Measurements from ENCODE around the gene TBATA.

The TBATA gene

DNA sequence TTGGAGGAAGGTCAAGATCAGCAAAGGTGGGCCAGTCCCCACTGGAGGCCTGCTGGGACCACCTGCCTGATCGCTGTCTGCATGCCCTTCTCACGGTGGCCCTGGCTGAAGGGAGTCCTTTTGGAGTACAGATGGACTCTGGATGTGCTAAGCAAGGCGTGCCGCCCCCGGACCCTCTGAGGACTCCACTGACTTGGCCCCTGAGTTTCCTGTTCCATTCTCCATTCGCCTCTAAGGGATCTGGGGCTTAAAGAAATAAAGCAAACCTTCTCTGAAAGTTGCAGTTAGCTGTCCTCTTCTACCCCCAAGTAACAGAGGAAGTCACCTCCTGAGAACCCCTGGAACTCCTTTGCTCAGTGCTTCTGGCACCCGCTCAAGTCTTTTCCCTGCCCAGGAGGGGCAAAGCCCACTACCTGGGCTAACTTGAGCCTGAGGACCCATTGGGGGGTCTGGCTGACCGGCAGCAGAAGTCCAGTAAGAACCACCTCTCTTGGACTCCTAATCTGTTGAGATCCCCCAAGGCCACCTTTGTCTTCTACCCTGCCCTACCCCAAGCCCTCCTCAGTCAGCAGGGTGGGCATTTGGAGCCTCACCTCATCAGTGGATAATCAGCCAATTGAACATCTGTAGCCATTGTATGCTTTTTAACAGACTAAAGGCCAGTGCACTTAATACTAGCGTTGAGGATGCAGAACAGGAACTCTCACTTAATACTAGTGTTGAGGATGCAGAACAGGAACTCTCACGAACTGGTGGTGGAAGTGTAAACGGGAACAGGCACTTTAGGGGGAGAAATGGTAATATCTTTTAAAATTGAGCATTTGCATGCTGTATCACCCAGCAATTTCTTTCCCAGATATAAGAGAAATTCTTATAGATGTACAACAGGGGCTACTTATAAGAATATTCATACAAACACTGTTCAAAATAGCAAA, 2.2 kb downstream of the TBATA start:
- no peaks in the 10 kb centered on the region for H3K36me3 ChIP-seq (ENCODE audit: control insufficient read depth, insufficient read depth, low read length)
- peaks cover 10% of the 10 kb centered on the region for H3K4me1 ChIP-seq (ENCODE audit: control insufficient read depth, insufficient read depth, low read length)
- H3K9ac ChIP-seq (ENCODE audit: low read length), result no peak overlapping the region
- H3K9me3 ChIP-seq (ENCODE audit: control insufficient read depth, low read length), result no peaks in the 10 kb centered on the region
- no peaks in the 10 kb centered on the region for H3K27me3 ChIP-seq (ENCODE audit: control insufficient read depth, insufficient read depth, low read length)
- no peak overlapping the region for H3K4me3 ChIP-seq (ENCODE audit: low read length)

DNA sequence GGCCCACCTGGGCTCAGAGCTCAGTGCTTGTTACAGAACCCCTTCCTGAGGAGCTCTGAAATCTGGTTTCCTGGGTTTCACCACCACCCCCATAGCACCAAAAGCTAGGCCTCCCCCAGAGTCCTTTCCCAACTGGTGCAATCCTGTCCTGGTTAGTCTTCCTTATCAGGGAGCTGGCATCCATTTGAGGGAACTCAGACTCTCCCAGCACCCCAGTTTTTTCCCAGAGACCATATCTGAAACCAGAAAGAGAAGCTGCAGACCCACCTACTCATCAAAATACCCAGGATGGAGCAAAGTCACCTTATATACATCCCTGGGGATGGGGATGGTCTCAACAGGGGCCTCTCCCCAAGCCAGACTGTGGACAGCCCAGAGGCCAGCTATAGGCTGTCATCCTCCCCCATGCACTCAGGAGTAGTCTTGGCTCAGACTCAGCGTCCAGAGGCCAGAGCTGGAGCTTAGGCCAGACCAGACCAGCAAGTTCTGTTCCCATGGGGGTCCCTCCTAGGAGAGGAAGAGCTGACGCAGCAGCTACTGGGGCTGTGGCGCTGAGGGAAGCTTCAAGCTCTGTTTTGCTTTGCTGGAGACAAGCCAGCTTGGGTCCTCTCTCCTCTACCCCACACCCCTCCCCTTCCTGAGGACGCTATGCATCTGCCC, 3.0 kb downstream of the TBATA start:
- Histone ChIP-seq H3K4me3 (ENCODE audit: low read length) (no peak overlapping the region), H3K36me3 (ENCODE audit: control insufficient read depth, insufficient read depth, low read length) (no peaks in the 10 kb centered on the region), H3K4me1 (ENCODE audit: control insufficient read depth, insufficient read depth, low read length) (peaks cover 10% of the 10 kb centered on the region), H3K27me3 (ENCODE audit: control insufficient read depth, insufficient read depth, low read length) (no peaks in the 10 kb centered on the region), H3K9ac (ENCODE audit: low read length) (no peak overlapping the region), H3K9me3 (ENCODE audit: control insufficient read depth, low read length) (no peaks in the 10 kb centered on the region)

DNA sequence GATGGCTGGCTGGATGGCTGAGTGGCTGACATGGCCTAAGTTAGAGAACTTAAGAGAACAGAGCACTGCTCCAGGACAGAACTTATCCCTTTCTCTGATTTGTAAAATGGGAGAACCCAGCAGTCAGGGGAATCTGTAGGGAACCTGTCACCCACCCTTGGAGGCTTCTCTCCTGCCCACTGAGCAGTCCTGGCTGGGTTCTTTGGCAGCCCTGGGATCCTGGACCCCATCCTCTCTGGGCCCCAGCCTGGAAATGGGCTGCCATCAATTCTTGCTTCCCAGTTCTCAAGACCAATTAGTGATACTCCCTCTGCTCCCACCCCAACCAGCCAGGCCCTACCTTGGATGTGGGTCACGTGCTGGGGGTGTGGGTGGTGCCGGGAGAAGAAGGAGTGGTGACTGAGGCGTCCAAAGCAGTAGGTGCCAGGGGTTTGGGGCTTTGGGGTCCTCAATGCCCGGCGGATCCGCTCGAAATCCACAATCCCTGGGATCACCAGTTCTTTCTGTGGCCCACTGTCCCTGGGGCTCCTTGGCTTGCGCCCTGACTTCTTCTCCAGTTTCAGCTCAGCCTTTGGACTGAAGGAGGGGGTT, 3.6 kb downstream of the TBATA start:
- H3K27me3 ChIP-seq (ENCODE audit: control insufficient read depth, insufficient read depth, low read length), result no peaks in the 10 kb centered on the region
- no peaks in the 10 kb centered on the region for H3K36me3 ChIP-seq (ENCODE audit: control insufficient read depth, insufficient read depth, low read length)

DNA sequence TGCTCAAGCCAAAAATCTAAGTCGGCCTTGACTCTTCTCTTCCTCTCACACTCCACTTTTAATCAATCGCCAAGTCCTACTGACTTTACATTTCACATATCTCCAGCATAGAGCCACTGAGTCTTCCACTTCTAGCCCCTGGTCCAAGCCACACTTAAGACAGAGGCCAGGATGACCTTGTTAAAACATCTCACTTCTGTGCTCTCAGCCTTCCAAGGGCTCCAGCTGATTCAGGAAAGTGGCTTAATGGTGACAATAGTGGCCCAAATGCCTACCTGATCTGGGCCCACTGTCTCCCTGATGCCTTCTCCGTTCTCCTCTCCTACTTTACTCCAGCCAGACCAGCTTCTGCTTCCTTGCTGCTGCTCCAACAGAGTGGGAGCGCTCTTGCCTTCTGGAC, 4.4 kb downstream of the TBATA start:
- no peaks in the 10 kb centered on the region for H3K27me3 ChIP-seq (ENCODE audit: control insufficient read depth, insufficient read depth, low read length)
- no peak overlapping the region for H3K4me3 ChIP-seq (ENCODE audit: low read length)
- H3K36me3 ChIP-seq (ENCODE audit: control insufficient read depth, insufficient read depth, low read length), result no peaks in the 10 kb centered on the region
- peaks cover 10% of the 10 kb centered on the region for H3K4me1 ChIP-seq (ENCODE audit: control insufficient read depth, insufficient read depth, low read length)
- no peak overlapping the region for H3K9ac ChIP-seq (ENCODE audit: low read length)
- no peaks in the 10 kb centered on the region for H3K9me3 ChIP-seq (ENCODE audit: control insufficient read depth, low read length)

More for the DNA sequence above, 3.6 kb downstream of the TBATA start:
- Histone ChIP-seq H3K4me1 (ENCODE audit: control insufficient read depth, insufficient read depth, low read length) (peaks cover 10% of the 10 kb centered on the region), H3K9me3 (ENCODE audit: control insufficient read depth, low read length) (no peaks in the 10 kb centered on the region), H3K4me3 (ENCODE audit: low read length) (no peak overlapping the region), H3K9ac (ENCODE audit: low read length) (no peak overlapping the region)

DNA sequence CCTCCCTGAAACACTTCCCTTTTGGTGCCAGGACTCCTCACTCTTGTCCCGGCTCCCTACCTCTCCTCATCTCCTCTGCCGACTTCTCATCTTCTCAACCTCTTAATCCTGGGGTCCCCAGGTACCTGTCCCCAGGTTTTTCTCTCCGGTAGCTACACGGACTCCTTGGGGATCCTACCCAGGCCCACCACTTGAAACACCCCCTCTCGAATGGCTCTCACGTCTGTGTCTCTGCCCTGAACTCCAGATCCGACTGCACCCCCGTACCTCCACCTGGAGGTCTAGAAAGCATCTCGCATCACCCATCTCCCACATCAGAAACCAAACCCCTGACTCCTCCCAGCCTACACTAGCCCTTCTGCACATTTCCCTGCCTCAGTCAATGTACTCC, 4.8 kb downstream of the TBATA start:
- no peak overlapping the region for H3K9ac ChIP-seq (ENCODE audit: low read length)
- no peaks in the 10 kb centered on the region for H3K27me3 ChIP-seq (ENCODE audit: control insufficient read depth, insufficient read depth, low read length)
- H3K4me3 ChIP-seq (ENCODE audit: low read length), result no peak overlapping the region
- H3K4me1 ChIP-seq (ENCODE audit: control insufficient read depth, insufficient read depth, low read length), result peaks cover 10% of the 10 kb centered on the region
- H3K9me3 ChIP-seq (ENCODE audit: control insufficient read depth, low read length), result no peaks in the 10 kb centered on the region
- H3K36me3 ChIP-seq (ENCODE audit: control insufficient read depth, insufficient read depth, low read length), result no peaks in the 10 kb centered on the region

DNA sequence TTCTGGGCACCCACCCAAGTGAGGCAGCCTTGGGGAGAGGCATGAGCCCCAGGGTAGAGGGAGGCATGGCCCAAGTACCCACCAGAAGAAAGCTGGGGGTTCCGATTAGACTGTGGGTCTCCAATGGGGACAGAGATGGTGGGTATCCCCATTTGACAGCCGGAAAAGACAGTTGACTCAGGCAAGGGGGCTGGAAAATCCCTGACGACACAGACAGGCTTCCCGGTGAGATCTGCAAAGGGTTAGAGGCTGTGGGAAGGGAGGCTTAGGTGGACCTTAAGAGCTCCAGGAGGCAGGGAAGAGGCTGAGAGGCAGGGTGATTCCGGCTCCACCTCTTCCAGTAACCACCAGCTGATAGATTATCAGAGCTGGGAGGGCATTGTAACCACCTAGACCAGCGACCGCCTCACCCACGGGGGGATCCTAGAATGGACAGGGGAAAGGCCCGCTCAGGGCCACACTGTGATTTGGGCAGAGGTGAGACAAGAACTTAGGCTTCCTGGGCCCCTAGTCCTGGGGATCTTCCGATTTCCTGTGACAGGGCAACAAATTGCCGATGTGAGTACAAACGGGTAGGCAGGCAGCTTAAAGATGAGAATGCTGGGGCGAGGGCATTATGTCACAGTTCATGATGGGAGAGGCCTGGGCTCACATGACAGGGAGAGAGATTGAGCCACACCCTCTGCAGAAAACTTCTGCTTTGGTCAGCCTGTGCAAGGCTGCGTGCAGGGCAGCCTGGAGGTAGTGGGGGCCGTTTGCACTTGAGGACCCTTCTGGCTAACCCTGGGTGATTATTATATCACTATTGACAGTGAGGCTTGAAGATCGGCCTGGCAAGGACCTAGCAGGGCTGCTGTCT, 5.4 kb downstream of the TBATA start:
- Histone ChIP-seq H3K36me3 (ENCODE audit: control insufficient read depth, insufficient read depth, low read length) (no peaks in the 10 kb centered on the region), H3K4me1 (ENCODE audit: control insufficient read depth, insufficient read depth, low read length) (peaks cover 10% of the 10 kb centered on the region), H3K9ac (ENCODE audit: low read length) (no peak overlapping the region), H3K9me3 (ENCODE audit: control insufficient read depth, low read length) (no peaks in the 10 kb centered on the region), H3K4me3 (ENCODE audit: low read length) (no peak overlapping the region), H3K27me3 (ENCODE audit: control insufficient read depth, insufficient read depth, low read length) (no peaks in the 10 kb centered on the region)

DNA sequence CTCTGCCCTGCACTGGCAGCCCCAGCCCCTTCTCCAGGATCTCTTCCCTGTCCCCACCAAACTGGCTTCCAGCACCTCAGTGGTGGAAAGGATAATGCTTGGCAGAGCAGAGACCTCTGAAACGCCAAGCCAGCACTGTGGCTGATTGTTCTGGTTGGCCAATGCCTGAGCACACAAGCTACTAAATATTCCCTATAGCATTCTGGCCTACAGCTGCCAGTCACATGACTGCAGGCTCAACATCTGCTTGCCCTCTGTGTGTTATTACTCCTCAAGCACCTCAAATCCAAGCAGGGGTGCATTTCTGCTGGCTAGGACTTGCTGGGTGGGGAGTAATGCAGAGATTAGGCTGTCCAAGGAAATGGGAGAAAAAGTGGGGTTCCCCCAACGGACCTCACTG, 6.1 kb downstream of the TBATA start:
- no peaks in the 10 kb centered on the region for H3K27me3 ChIP-seq (ENCODE audit: control insufficient read depth, insufficient read depth, low read length)
- H3K9ac ChIP-seq (ENCODE audit: low read length), result no peak overlapping the region
- H3K36me3 ChIP-seq (ENCODE audit: control insufficient read depth, insufficient read depth, low read length), result no peaks in the 10 kb centered on the region
- H3K4me1 ChIP-seq (ENCODE audit: control insufficient read depth, insufficient read depth, low read length), result peaks cover 10% of the 10 kb centered on the region
- no peak overlapping the region for H3K4me3 ChIP-seq (ENCODE audit: low read length)
- no peaks in the 10 kb centered on the region for H3K9me3 ChIP-seq (ENCODE audit: control insufficient read depth, low read length)

DNA sequence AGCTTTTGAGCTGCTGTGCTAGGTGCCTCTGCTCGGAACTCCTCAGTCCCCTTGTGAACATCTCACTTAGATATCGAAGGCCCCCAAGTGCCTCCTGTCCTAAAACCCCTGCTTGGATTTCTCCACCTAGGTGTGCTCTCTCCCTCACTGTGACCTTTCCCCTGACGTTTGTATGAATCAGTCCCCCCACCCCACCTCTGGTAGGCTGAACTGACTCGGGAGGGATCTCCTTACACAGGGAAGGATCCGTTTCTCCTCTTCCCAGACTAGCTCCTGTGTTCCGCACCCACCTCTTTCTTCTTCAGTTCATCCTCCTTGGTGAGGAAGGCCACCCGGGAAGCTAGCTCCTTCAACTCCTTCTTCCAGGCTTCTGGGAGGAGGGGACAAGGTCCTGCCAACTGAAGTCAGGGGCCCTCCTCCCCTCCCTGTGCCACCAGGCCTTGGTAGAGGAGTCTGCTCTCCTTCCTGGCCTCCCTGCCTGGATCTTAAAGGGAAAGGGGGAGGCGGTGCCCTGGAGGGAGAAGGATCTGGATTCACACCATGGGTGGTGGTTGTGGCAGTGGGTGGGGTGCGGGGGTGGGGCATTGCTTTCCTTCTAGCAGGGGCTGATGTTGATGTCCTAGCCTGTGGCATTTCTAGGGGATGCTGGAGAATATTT, 6.8 kb downstream of the TBATA start:
- H3K4me1 ChIP-seq (ENCODE audit: control insufficient read depth, insufficient read depth, low read length), result peaks cover 10% of the 10 kb centered on the region
- no peak overlapping the region for H3K9ac ChIP-seq (ENCODE audit: low read length)
- H3K9me3 ChIP-seq (ENCODE audit: control insufficient read depth, low read length), result no peaks in the 10 kb centered on the region
- H3K27me3 ChIP-seq (ENCODE audit: control insufficient read depth, insufficient read depth, low read length), result no peaks in the 10 kb centered on the region
- no peaks in the 10 kb centered on the region for H3K36me3 ChIP-seq (ENCODE audit: control insufficient read depth, insufficient read depth, low read length)
- H3K4me3 ChIP-seq (ENCODE audit: low read length), result no peak overlapping the region

DNA sequence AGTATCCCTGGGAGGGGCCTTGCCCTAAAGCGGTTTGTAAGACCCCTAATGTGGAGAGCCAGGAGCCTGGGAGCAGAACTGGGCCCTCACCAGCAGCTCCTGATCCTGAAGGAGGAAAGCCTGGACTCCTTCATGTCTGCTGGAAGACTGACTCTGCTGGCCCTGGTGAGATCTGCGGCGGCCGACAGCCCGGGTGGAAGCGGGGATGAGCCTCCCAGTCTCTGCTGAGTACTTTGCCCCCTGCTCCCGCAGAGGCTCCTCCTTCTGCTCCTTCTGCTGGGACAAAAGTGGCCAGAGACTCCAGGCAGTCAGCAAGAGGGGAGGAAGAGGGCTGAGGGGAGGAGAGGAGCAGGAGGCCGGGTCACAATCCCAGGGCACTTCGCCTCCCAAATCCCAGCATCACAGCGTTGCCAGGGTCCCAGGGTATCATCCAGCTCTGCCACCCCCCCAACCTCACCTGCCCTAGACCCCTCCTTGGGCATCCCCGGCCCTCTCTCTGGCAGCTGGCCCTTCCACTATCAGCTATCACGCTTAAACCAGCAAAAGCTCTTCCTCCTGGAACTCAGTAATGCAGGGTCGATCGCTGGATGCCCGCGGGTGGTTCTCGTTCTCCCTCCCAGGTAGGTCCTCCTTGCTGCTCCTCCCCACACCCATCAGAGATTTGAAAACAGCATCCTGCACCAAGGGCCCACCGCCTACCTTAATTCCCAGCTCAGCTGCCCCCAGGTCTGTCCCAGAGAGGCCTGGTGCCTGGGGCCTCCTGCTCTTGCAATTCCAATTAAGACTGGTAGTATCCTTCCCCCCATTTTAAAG, 7.9 kb downstream of the TBATA start:
- Histone ChIP-seq H3K9ac (ENCODE audit: low read length) (no peak overlapping the region), H3K9me3 (ENCODE audit: control insufficient read depth, low read length) (no peaks in the 10 kb centered on the region), H3K36me3 (ENCODE audit: control insufficient read depth, insufficient read depth, low read length) (no peaks in the 10 kb centered on the region), H3K4me1 (ENCODE audit: control insufficient read depth, insufficient read depth, low read length) (peaks cover 10% of the 10 kb centered on the region), H3K27me3 (ENCODE audit: control insufficient read depth, insufficient read depth, low read length) (no peaks in the 10 kb centered on the region), H3K4me3 (ENCODE audit: low read length) (no peak overlapping the region)

DNA sequence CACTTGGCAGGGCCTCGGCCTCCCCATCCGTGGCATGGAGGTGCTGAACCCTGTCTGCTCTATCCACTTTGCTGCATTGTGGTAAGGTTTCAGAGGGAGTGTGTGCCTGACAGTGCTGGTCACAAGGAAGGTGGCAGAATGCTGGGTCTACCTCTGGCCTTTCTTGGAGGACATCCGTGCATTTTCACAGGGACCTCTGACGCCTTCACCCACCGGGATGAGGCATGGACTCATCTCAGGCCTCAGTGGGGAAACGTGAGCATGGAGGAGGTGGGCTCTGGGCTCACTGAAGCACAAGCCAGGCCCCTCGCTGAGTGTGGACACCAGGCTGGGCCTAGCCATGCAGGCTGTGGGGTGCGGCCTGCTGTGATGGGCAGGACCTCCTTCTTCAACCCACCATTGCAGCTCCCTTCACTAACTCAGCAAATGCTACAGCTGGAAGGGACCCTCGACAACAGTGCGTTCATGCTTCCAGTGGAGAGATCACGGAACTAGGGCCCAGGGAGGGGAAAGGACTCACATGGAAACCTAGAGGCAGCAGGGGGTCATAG, 8.6 kb downstream of the TBATA start:
- H3K9me3 ChIP-seq (ENCODE audit: control insufficient read depth, low read length), result no peaks in the 10 kb centered on the region

More for the DNA sequence above, 8.6 kb downstream of the TBATA start:
- H3K27me3 ChIP-seq (ENCODE audit: control insufficient read depth, insufficient read depth, low read length), result no peaks in the 10 kb centered on the region
- no peaks in the 10 kb centered on the region for H3K36me3 ChIP-seq (ENCODE audit: control insufficient read depth, insufficient read depth, low read length)
- H3K4me3 ChIP-seq (ENCODE audit: low read length), result no peak overlapping the region
- peaks cover 10% of the 10 kb centered on the region for H3K4me1 ChIP-seq (ENCODE audit: control insufficient read depth, insufficient read depth, low read length)
- H3K9ac ChIP-seq (ENCODE audit: low read length), result no peak overlapping the region

All from mucosa of stomach (tissue), 1 donor.